SU-DHL-6 (cell line): ENCODE results near the gene ITGA11.

Source experiments
- CTCF ChIP-seq: fragments of 200-600 bp; sonication (generic); IDR thresholded peaks from one replicate; pipeline ENCODE4 v1.5.1; 2017; ENCODE audit warnings: antibody characterized with exemption, mild to moderate bottlenecking, low read length, moderate library complexity; ENCODE audit not compliant: insufficient read depth, poor library complexity, severe bottlenecking
- EZH2phosphoT487 ChIP-seq: fragments of 200-600 bp; sonication (generic), shearing (Covaris generic); conservative IDR thresholded peaks from 2 replicates; pipeline ENCODE4 v1.6.1; 2018; ENCODE audit warnings: mild to moderate bottlenecking, antibody characterized with exemption, low read length, moderate library complexity, mixed read lengths

- TF ChIP-seq CTCF (no peak), EZH2phosphoT487 (no peak)
These were observed 17.8 kb downstream of the ITGA11 start for GRCh38 chr15:68414206-68414555.
